NCI-H2171 (cell line): ENCODE measurements around the gene SMARCD3.

Experiments used
- DNase-seq: peaks from one replicate; lab custom pipeline; 2025; lab: John Stamatoyannopoulos, UW

The SMARCD3 gene

GRCh38 chr7:151208253-151208862, 40.1 kb downstream of the SMARCD3 start:
- DNase-seq: no peak

- DNase-seq: no peak
Measured at GRCh38 chr7:151207804-151208203, 40.7 kb downstream of the SMARCD3 start.

- no peak for DNase-seq
Measured at GRCh38 chr7:151207315-151207714, 41.2 kb downstream of the SMARCD3 start.

- DNase-seq: no peak
Measured at GRCh38 chr7:151206914-151207313, 41.6 kb downstream of the SMARCD3 start.

GRCh38 chr7:151205730-151206129, 42.8 kb downstream of the SMARCD3 start:
- DNase-seq: no peak

- DNase-seq: no peak
Measured at GRCh38 chr7:151204383-151205032, 44.0 kb downstream of the SMARCD3 start.

- DNase-seq: no peak
Measured at GRCh38 chr7:151202836-151203235, 45.7 kb downstream of the SMARCD3 start.

GRCh38 chr7:151201751-151202150, 46.7 kb downstream of the SMARCD3 start:
- DNase-seq: no peak

- no peak for DNase-seq
Measured at GRCh38 chr7:151201344-151201743, 47.1 kb downstream of the SMARCD3 start.

GRCh38 chr7:151198945-151199848, 49.3 kb downstream of the SMARCD3 start:
- DNase-seq: no peak

GRCh38 chr7:151197932-151198331, 50.6 kb downstream of the SMARCD3 start:
- no peak for DNase-seq

GRCh38 chr7:151195616-151196450, 52.7 kb downstream of the SMARCD3 start:
- DNase-seq: no peak

GRCh38 chr7:151194188-151194587, 54.3 kb downstream of the SMARCD3 start:
- DNase-seq: no peak

GRCh38 chr7:151193203-151193978, 55.1 kb downstream of the SMARCD3 start:
- no peak for DNase-seq

- no peak for DNase-seq
Measured at GRCh38 chr7:151192002-151192539, 56.4 kb downstream of the SMARCD3 start.

- no peak for DNase-seq
Measured at GRCh38 chr7:151191544-151191943, 57.0 kb downstream of the SMARCD3 start.

- no peak for DNase-seq
Measured at GRCh38 chr7:151189038-151189437, 59.5 kb downstream of the SMARCD3 start.
